Peyer's patch (tissue), 4 donors: ENCODE data around the gene GPD2. TPM values are rescaled to one million over a fixed set of nuclear protein-coding genes. Genes with fewer than 3 reads are reported as not detected.

ENCODE experiments used
- DNase-seq, 3 donors: peaks; one replicate each; pipeline ENCODE4 v3.0.0-alpha.2; 2017 to 2019
- H3K27ac ChIP-seq, 4 donors: fragments of 200-600 bp; sonication (generic); one replicate each; pipeline ENCODE4 v1.5.1; 2016 to 2019
- H3K27me3 ChIP-seq, 2 donors: fragments of 200-600 bp; sonication (generic); one replicate each; pipeline ENCODE4 v1.5.1; 2019
- H3K36me3 ChIP-seq, 3 donors: fragments of 200-600 bp; sonication (generic); one replicate each; pipeline ENCODE4 v1.5.1; 2016 to 2019
- H3K4me1 ChIP-seq, 4 donors: fragments of 200-600 bp; sonication (generic); one replicate each; pipeline ENCODE4 v1.5.1; 2016 to 2019
- H3K4me3 ChIP-seq, 4 donors: fragments of 200-600 bp; sonication (generic); 1 replicate in 3 of 4; 2 replicates in 1 of 4; pipeline ENCODE4 v1.5.1; 2016 to 2019; ENCODE audit warnings: mild to moderate bottlenecking in 1 of 4
- H3K9me3 ChIP-seq, 4 donors: fragments of 200-600 bp; sonication (generic); one replicate each; pipeline ENCODE4 v1.5.1; 2016 to 2019; ENCODE audit warnings: mild to moderate bottlenecking in 1 of 4
- CTCF ChIP-seq, 6 experiments: fragments of 450-650 bp in 4 of 6; fragments of 200-600 bp in 2 of 6; sonication (generic) in 1 of 6; IDR thresholded peaks; one replicate each; pipeline ENCODE4 v1.5.1; 2017 to 2019; ENCODE audit warnings: antibody characterized with exemption in 6 of 6, mild to moderate bottlenecking in 3 of 6, moderate library complexity in 1 of 6
- POLR2A ChIP-seq, 2 donors: fragments of 450-650 bp; IDR thresholded peaks; one replicate each; pipeline ENCODE4 v1.5.1; 2017; ENCODE audit warnings: antibody characterized with exemption in 2 of 2, mild to moderate bottlenecking in 2 of 2, moderate library complexity in 2 of 2
- total RNA-seq, 4 donors: library from RNA; depleted of rRNA; stranded (reverse); fragments of >200 nt; gene quantifications; one replicate each; pipeline ENCODE4 v1.1.0, GENCODE V29; 2016

The GPD2 gene
- total RNA-seq, 4 donors from 2014 or later, result 50.3 to 125 (median 83.4) TPM

DNA sequence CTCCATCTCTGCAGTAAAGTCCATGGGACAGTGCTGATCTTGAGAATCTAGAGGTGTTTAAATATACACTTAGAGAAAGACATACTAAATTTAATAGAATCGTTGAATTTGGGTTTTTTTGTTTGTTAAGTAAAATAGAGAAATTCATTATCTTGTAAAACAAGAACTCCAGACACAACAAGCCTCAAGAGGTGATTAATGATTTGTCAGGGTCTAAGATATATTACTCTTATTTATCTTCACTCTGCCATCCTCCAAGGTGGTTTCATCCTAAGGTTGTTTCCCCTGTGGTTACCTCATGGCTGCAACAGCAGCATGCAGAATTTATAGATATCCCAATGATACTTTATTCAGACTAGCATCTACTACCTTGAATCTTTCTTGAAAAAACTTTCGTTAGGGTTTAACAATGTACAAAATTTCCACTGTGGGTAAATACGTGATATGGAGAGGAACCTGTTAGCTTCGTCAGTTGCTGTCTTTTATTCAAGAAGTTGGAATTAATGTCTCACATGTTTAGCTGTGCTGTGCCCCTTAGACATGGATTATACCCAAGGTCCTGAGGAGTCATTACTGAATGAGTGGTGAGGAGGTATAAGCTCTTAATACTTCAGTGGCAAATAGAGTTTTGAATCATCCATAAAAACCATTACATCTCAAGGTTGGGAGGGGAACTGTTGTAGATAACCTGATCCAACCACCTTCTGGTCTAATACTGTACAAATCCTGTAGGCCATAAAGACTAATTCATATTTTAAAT, 128.0 kb downstream of the GPD2 start:
- TF ChIP-seq CTCF (IDR thresholded peaks at IDR 0.05) (no peak), POLR2A (IDR thresholded peaks at IDR 0.05) (no peak)
- DNase-seq, result no peak
- Histone ChIP-seq H3K36me3 (peaks cover 0 to 6% (median 0%) of the 10 kb centered on the region in 3 donors), H3K27me3 (no peaks in the 10 kb centered on the region), H3K9me3 (no peaks in the 10 kb centered on the region), H3K4me1 (no peaks in the 10 kb centered on the region), H3K27ac (no peak overlapping the region), H3K4me3 (no peak overlapping the region)

DNA sequence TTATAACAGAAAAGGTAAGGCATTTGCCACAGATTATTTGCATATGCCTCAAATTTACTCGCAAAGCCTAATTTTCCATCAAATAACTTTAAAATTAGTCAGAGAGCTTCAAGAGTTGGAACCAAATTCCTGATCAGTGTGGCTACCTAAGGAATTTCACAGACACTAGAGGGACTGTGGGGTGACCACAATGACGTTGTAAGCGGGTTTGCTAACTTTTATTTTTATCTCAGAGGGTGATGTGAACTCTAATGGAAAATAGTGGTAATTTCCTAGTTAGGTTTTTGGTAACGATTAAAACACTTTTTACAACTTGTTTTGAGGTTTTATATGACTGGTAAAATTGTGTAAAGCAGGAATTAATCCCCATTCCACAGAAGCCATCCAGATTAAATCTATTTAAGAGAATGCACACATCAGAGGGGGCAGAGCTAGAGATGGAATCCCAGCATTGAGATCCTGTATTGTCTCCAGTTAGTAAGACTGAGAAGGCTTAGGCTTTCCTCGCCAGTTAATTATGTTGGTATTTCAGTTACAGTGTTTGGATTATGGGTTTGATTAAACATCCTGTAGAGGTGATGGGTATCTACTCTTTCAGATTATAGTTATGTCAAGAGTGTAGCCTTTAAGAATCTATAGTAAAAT, 129.0 kb downstream of the GPD2 start:
- Histone ChIP-seq H3K27me3 (no peaks in the 10 kb centered on the region), H3K27ac (no peak overlapping the region), H3K4me1 (no peaks in the 10 kb centered on the region), H3K4me3 (no peak overlapping the region), H3K36me3 (peaks cover 0 to 11% (median 0%) of the 10 kb centered on the region in 3 donors), H3K9me3 (no peaks in the 10 kb centered on the region)
- TF ChIP-seq CTCF (IDR thresholded peaks at IDR 0.05), result no peak
- no peak for TF ChIP-seq POLR2A (IDR thresholded peaks at IDR 0.05)
- DNase-seq, result no peak

DNA sequence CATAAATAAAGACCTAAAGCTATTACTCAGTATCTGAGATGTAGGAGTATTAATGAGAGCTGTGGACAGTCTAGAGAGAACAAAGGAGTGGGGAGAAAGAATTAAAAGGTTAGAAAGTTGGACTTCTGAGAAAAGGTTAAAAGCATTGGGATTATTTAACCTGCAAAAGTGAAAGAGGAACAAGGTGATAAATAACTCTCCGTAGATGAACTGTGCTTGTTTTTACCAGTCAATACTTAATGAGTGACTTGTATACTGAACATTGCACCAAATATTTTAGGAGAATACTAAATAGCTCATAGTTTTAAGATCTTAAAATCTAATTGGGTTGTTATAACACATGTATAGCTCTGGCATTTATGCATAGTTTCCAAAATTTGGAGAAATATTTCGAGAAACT, 137.5 kb downstream of the GPD2 start:
- no peak overlapping the region for H3K27ac ChIP-seq
- H3K4me1 ChIP-seq, result no peaks in the 10 kb centered on the region
- no peak overlapping the region for H3K4me3 ChIP-seq
- H3K36me3 ChIP-seq, result peaks cover 0 to 17% (median 0%) of the 10 kb centered on the region in 3 donors
- H3K27me3 ChIP-seq, result no peaks in the 10 kb centered on the region
- H3K9me3 ChIP-seq, result no peaks in the 10 kb centered on the region
- DNase-seq, result no peak
- TF ChIP-seq POLR2A (IDR thresholded peaks at IDR 0.05) (no peak), CTCF (IDR thresholded peaks at IDR 0.05) (no peak)

- Histone ChIP-seq H3K36me3 (peaks cover 0 to 13% (median 0%) of the 10 kb centered on the region in 3 donors), H3K9me3 (no peaks in the 10 kb centered on the region), H3K4me1 (no peaks in the 10 kb centered on the region), H3K27ac (no peak overlapping the region), H3K27me3 (no peaks in the 10 kb centered on the region), H3K4me3 (no peak overlapping the region)
- no peak for DNase-seq
- TF ChIP-seq CTCF (IDR thresholded peaks at IDR 0.05) (no peak), POLR2A (IDR thresholded peaks at IDR 0.05) (no peak)
Measured at GRCh38 chr2:156574112-156574511, 137.9 kb downstream of the GPD2 start.

- no peaks in the 10 kb centered on the region for H3K9me3 ChIP-seq
- no peak for DNase-seq
Measured at GRCh38 chr2:156576005-156576404, 139.8 kb downstream of the GPD2 start.

More at GRCh38 chr2:156576005-156576404, 139.8 kb downstream of the GPD2 start:
- Histone ChIP-seq H3K4me1 (no peaks in the 10 kb centered on the region), H3K27ac (no peak overlapping the region), H3K4me3 (no peak overlapping the region), H3K36me3 (peaks cover 0 to 13% (median 0%) of the 10 kb centered on the region in 3 donors), H3K27me3 (no peaks in the 10 kb centered on the region)
- no peak for TF ChIP-seq CTCF (IDR thresholded peaks at IDR 0.05)
- no peak for TF ChIP-seq POLR2A (IDR thresholded peaks at IDR 0.05)
